Testis (tissue), 3 donors: ENCODE measurements around the gene TRPC5OS. TPM values are rescaled to one million over a fixed set of nuclear protein-coding genes. Genes with fewer than 3 reads are reported as not detected.

Experiments
- DNase-seq: peaks from one replicate; pipeline ENCODE4 v3.0.0-alpha.2; 2019
- H3K27ac ChIP-seq, 2 donors: fragments of 200-600 bp; sonication (generic); one replicate each; pipeline ENCODE4 v1.5.1; 2019
- H3K27me3 ChIP-seq: fragments of 200-600 bp; sonication (generic); one replicate; pipeline ENCODE4 v1.5.1; 2019
- H3K36me3 ChIP-seq: fragments of 200-600 bp; sonication (generic); one replicate; pipeline ENCODE4 v1.5.1; 2017; ENCODE audit warnings: low read depth; ENCODE audit errors: missing control alignments
- H3K4me1 ChIP-seq: fragments of 200-600 bp; sonication (generic); one replicate; pipeline ENCODE4 v1.5.1; 2019
- H3K4me3 ChIP-seq, 2 donors: fragments of 200-600 bp; sonication (generic); one replicate each; pipeline ENCODE4 v1.5.1; 2017 to 2019
- H3K9me3 ChIP-seq: fragments of 200-600 bp; sonication (generic); one replicate; pipeline ENCODE4 v1.5.1; 2017
- CTCF ChIP-seq, 3 experiments: fragments of 450-650 bp in 2 of 3; fragments of 200-600 bp in 1 of 3; sonication (generic) in 1 of 3; IDR thresholded peaks; one replicate each; pipeline ENCODE4 v1.5.1; 2016 to 2019; ENCODE audit warnings: antibody characterized with exemption in 3 of 3, mild to moderate bottlenecking in 2 of 3, moderate library complexity in 1 of 3
- POLR2A ChIP-seq: fragments of 450-650 bp; IDR thresholded peaks from one replicate; pipeline ENCODE4 v1.6.1; 2017; ENCODE audit warnings: antibody characterized with exemption, mild to moderate bottlenecking, moderate library complexity
- WGBS, 2 donors: methylation state at CpG; one replicate each; pipeline ENCODE4 v1.1.5; 2018; 5-methylcytosine and 5-hydroxymethylcytosine counted together
- intact Hi-C: fragments of 100-400 bp; cut with DNase I; formaldehyde crosslinking; loops from one replicate; pipeline ENCODE4 v1.15.1; 2023; ENCODE audit warnings: low total_unique reads
- polyA plus RNA-seq: library from polyadenylated mRNA; stranded (reverse); fragments of 350-450 nt; fragmentation: Illumina TruSeq; extraction: RNeasy Lipid Tissue Mini Kit (QIAGEN cat#74804); gene quantifications from one replicate; pipeline ENCODE4 v1.2.3, GENCODE V29; 2014; ENCODE audit warnings: low read depth, low replicate concordance; ENCODE audit not compliant: insufficient read depth
- total RNA-seq, 2 donors: library from RNA; depleted of rRNA; stranded (reverse); fragments of >200 nt; gene quantifications; one replicate each; pipeline ENCODE4 v1.2.3, GENCODE V29; 2016

Gene TRPC5OS
- total and polyA plus RNA-seq, 3 donors from 2014 or later, result 49.8 to 112 (median 103) TPM

GRCh38 chrX:111928456-111928855, 52.5 kb downstream of the TRPC5OS start:
- no peak for DNase-seq
- WGBS, 2 donors, result 68 to 83% methylated on average over 4 of the region's 4 CpGs
- Histone ChIP-seq H3K27ac (no peak overlapping the region), H3K9me3 (no peaks in the 10 kb centered on the region), H3K27me3 (no peaks in the 10 kb centered on the region), H3K4me1 (no peaks in the 10 kb centered on the region), H3K4me3 (no peak overlapping the region), H3K36me3 (no peaks in the 10 kb centered on the region)
- intact Hi-C loops, result no loop called here
- TF ChIP-seq POLR2A (no peak), CTCF (IDR thresholded peaks at IDR 0.05) (no peak)

Other genes starting within 250 kb of the TRPC5OS start
- gene ALG13, start 195.0 kb upstream of the TRPC5OS start, total RNA-seq, result 100 to 1,000 TPM; 163 to 164 TPM
- gene ALG13, start 195.0 kb upstream of the TRPC5OS start, polyA plus RNA-seq, result 43.9 TPM
- under 1 TPM in 1 of 2 donors, not detected in 1; 0.19 TPM for gene TRPC5, start 206.6 kb downstream of the TRPC5OS start, total RNA-seq
- not detected for gene TRPC5, start 206.6 kb downstream of the TRPC5OS start, polyA plus RNA-seq
- under 1 TPM in 1 of 2 donors, not detected in 1; 0.25 TPM for gene RTL4, start 206.8 kb downstream of the TRPC5OS start, total RNA-seq
- gene RTL4, start 206.8 kb downstream of the TRPC5OS start, polyA plus RNA-seq, result not detected